Parathyroid adenoma (tissue), 2 donors: Measurements from ENCODE around the gene CDH13.

Source experiments
- H2AFZ ChIP-seq: fragments of 300-600 bp; sonication (generic); one replicate; pipeline ENCODE4 v1.7.0; 2017; ENCODE audit warnings: antibody characterized with exemption, mild to moderate bottlenecking
- H3K27ac ChIP-seq: fragments of 300-600 bp; sonication (generic); one replicate; pipeline ENCODE4 v1.7.0; 2017
- H3K27me3 ChIP-seq: fragments of 300-600 bp; sonication (generic); one replicate; pipeline ENCODE4 v1.7.0; 2017; ENCODE audit warnings: low read length; ENCODE audit not compliant: control insufficient read depth, insufficient read depth
- H3K36me3 ChIP-seq: fragments of 300-600 bp; sonication (generic); one replicate; pipeline ENCODE4 v1.7.0; 2017; ENCODE audit warnings: low read length; ENCODE audit not compliant: control insufficient read depth, insufficient read depth
- H3K4me1 ChIP-seq: fragments of 300-600 bp; sonication (generic); one replicate; pipeline ENCODE4 v1.7.0; 2017; ENCODE audit warnings: control low read depth
- H3K4me2 ChIP-seq: fragments of 300-600 bp; sonication (generic); one replicate; pipeline ENCODE4 v1.7.0; 2017; ENCODE audit warnings: low read length
- H3K4me3 ChIP-seq: fragments of 300-600 bp; sonication (generic); one replicate; pipeline ENCODE4 v1.7.0; 2017; ENCODE audit warnings: low read depth, low read length
- H3K79me2 ChIP-seq: fragments of 300-600 bp; sonication (generic); one replicate; pipeline ENCODE4 v1.7.0; 2017; ENCODE audit warnings: control low read depth
- H3K9ac ChIP-seq: fragments of 300-600 bp; sonication (generic); one replicate; pipeline ENCODE4 v1.7.0; 2017; ENCODE audit warnings: mild to moderate bottlenecking
- H3K9me3 ChIP-seq: fragments of 300-600 bp; sonication (generic); one replicate; pipeline ENCODE4 v1.7.0; 2017; ENCODE audit warnings: low read length; ENCODE audit not compliant: control insufficient read depth
- TF ChIP-seq, protein P1 (sequence below): fragments of 300-600 bp; sonication (generic); IDR thresholded peaks from one replicate; pipeline ENCODE4 v1.7.0; 2017; ENCODE audit warnings: antibody characterized with exemption, mild to moderate bottlenecking
- donor health status: primary hyperparathyroidism.

Gene CDH13

GRCh38 chr16:83054283-83054682 is 427.5 kb downstream of the CDH13 start:
- no peaks in the 10 kb centered on the region for H3K36me3 ChIP-seq
- TF ChIP-seq, protein P1, sequence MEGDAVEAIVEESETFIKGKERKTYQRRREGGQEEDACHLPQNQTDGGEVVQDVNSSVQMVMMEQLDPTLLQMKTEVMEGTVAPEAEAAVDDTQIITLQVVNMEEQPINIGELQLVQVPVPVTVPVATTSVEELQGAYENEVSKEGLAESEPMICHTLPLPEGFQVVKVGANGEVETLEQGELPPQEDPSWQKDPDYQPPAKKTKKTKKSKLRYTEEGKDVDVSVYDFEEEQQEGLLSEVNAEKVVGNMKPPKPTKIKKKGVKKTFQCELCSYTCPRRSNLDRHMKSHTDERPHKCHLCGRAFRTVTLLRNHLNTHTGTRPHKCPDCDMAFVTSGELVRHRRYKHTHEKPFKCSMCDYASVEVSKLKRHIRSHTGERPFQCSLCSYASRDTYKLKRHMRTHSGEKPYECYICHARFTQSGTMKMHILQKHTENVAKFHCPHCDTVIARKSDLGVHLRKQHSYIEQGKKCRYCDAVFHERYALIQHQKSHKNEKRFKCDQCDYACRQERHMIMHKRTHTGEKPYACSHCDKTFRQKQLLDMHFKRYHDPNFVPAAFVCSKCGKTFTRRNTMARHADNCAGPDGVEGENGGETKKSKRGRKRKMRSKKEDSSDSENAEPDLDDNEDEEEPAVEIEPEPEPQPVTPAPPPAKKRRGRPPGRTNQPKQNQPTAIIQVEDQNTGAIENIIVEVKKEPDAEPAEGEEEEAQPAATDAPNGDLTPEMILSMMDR = no peak
- H3K4me2 ChIP-seq = no peak overlapping the region

DNA sequence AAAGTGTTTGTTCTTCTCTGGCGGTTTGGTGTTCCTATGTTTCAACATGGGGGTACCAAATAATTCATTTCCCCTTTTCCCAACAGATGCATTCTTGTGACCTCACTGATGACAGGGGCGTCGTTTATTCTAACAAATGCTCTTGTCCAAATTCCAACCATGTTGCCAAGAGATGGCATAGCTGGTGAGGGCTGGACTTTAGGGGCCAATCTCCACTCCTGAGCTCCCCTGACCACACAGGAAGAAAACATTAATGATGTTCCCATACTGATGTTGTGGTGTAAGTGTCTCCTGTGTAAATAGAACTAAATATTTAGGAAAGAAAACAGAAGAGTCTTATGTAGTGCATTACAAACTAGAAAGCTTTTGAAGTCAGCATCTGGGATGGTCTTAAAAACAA is 431.6 kb downstream of the CDH13 start:
- H3K27me3 ChIP-seq = peaks cover 5% of the 10 kb centered on the region
- H2AFZ ChIP-seq = no peak overlapping the region
- H3K9me3 ChIP-seq = no peaks in the 10 kb centered on the region
- H3K36me3 ChIP-seq = no peaks in the 10 kb centered on the region
- H3K79me2 ChIP-seq = no peaks in the 10 kb centered on the region
- H3K4me3 ChIP-seq = no peak overlapping the region
- H3K4me2 ChIP-seq = no peak overlapping the region
- TF ChIP-seq, protein P1 = no peak
- no peaks in the 10 kb centered on the region for H3K4me1 ChIP-seq
- no peak overlapping the region for H3K9ac ChIP-seq
- no peak overlapping the region for H3K27ac ChIP-seq

More at GRCh38 chr16:83054283-83054682, 427.5 kb downstream of the CDH13 start:
- H3K9ac ChIP-seq = no peak overlapping the region
- H3K27me3 ChIP-seq = peaks cover 5% of the 10 kb centered on the region
- H3K4me1 ChIP-seq = no peaks in the 10 kb centered on the region
- no peak overlapping the region for H2AFZ ChIP-seq
- no peak overlapping the region for H3K4me3 ChIP-seq
- no peak overlapping the region for H3K27ac ChIP-seq
- H3K79me2 ChIP-seq = no peaks in the 10 kb centered on the region
- H3K9me3 ChIP-seq = no peaks in the 10 kb centered on the region

- Histone ChIP-seq H3K27me3 (peaks cover 5% of the 10 kb centered on the region), H3K4me1 (no peaks in the 10 kb centered on the region), H3K4me3 (no peak overlapping the region), H3K9me3 (no peaks in the 10 kb centered on the region), H3K27ac (no peak overlapping the region), H3K9ac (no peak overlapping the region), H3K4me2 (no peak overlapping the region), H2AFZ (no peak overlapping the region), H3K36me3 (no peaks in the 10 kb centered on the region), H3K79me2 (no peaks in the 10 kb centered on the region)
- TF ChIP-seq, protein P1 = no peak
Measured at GRCh38 chr16:83059237-83059636, 432.5 kb downstream of the CDH13 start.

DNA sequence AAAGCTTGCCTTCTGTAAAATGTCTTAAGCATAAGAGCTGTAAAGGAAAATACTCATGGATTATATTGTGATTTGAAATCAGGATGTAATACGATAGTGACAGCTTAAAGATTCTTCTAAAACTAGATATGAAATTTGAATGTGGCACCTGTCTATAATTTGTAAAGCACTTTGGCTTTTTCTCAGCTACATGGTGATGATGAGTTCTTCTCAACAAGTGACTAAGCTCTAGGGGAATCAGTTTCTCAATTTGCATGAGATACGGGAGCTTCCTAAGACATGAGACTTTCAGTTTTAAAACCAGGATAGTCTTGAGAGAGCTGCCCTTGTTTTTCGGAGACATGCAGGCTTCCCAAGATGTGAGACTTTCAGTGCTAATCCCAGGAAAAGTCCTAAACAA is 439.2 kb downstream of the CDH13 start:
- Histone ChIP-seq H3K9ac (no peak overlapping the region), H3K79me2 (no peaks in the 10 kb centered on the region), H3K4me2 (no peak overlapping the region), H2AFZ (no peak overlapping the region), H3K36me3 (no peaks in the 10 kb centered on the region), H3K4me3 (no peak overlapping the region), H3K27ac (no peak overlapping the region), H3K4me1 (no peaks in the 10 kb centered on the region), H3K9me3 (no peaks in the 10 kb centered on the region), H3K27me3 (no peaks in the 10 kb centered on the region)
- TF ChIP-seq, protein P1 = no peak

- H3K27me3 ChIP-seq = no peaks in the 10 kb centered on the region
- no peak overlapping the region for H3K4me2 ChIP-seq
- H3K4me1 ChIP-seq = no peaks in the 10 kb centered on the region
- H3K9ac ChIP-seq = no peak overlapping the region
- no peaks in the 10 kb centered on the region for H3K79me2 ChIP-seq
- TF ChIP-seq, protein P1 = no peak
- no peak overlapping the region for H2AFZ ChIP-seq
- no peaks in the 10 kb centered on the region for H3K36me3 ChIP-seq
- H3K27ac ChIP-seq = no peak overlapping the region
- no peaks in the 10 kb centered on the region for H3K9me3 ChIP-seq
- H3K4me3 ChIP-seq = no peak overlapping the region
Measured at GRCh38 chr16:83066881-83067280, 440.1 kb downstream of the CDH13 start.
